ENCODE measurements around the gene TEX44.

Gene TEX44

GRCh38 chr2:231589656-231590055 lies 3.0 kb upstream of the TEX44 start:
- ChIA-PET POLR2A (no interaction called here), CTCF (interaction anchor here (0.7 to 3.4 kb wide), 2 partner anchors 9 to 11 kb away, joined by 4 to 23 read pairs; no protein-coding TSS in a partner anchor)
- DNase-seq (ENCODE audit: extremely low spot score): no peak
- no peak for TF ChIP-seq ARNT (IDR thresholded peaks at IDR 0.05)

GRCh38 chr2:231590614-231591013 lies 2.0 kb upstream of the TEX44 start:
- DNase-seq (ENCODE audit: extremely low spot score): no peak
- POLR2A ChIA-PET: no interaction called here
- CTCF ChIA-PET: interaction anchor here (0.6 to 3.4 kb wide), 2 partner anchors 10 to 12 kb away, joined by 4 to 23 read pairs; no protein-coding TSS in a partner anchor
- TF ChIP-seq ARNT (IDR thresholded peaks at IDR 0.05) (no peak), FOXK2 (IDR thresholded peaks at IDR 0.05) (no peak), L3MBTL2 (conservative IDR thresholded peaks at IDR 0.05) (no peak), BHLHE40 (IDR thresholded peaks at IDR 0.05; ENCODE audit: borderline replicate concordance) (no peak), ZNF384 (IDR thresholded peaks at IDR 0.05) (no peak), NFRKB (IDR thresholded peaks at IDR 0.05) (no peak), FOXA1 (IDR thresholded peaks at IDR 0.05) (no peak), TARDBP (IDR thresholded peaks at IDR 0.05) (no peak), HDGF (IDR thresholded peaks at IDR 0.05; ENCODE audit: borderline replicate concordance) (no peak), FOXM1 (IDR thresholded peaks at IDR 0.05; ENCODE audit: borderline replicate concordance) (no peak), SP1 (IDR thresholded peaks at IDR 0.05) (no peak), LEF1 (IDR thresholded peaks at IDR 0.05; ENCODE audit: borderline replicate concordance) (no peak), ELF4 (IDR thresholded peaks at IDR 0.05) (no peak)

GRCh38 chr2:231593666-231594065 lies 1.0 kb downstream of the TEX44 start:
- no peak for DNase-seq (ENCODE audit: extremely low spot score)
- TF ChIP-seq ELF4 (IDR thresholded peaks at IDR 0.05) (no peak), BHLHE40 (IDR thresholded peaks at IDR 0.05; ENCODE audit: borderline replicate concordance) (no peak), FOXM1 (IDR thresholded peaks at IDR 0.05; ENCODE audit: borderline replicate concordance) (no peak), L3MBTL2 (conservative IDR thresholded peaks at IDR 0.05) (no peak), LEF1 (IDR thresholded peaks at IDR 0.05; ENCODE audit: borderline replicate concordance) (no peak), FOXA1 (IDR thresholded peaks at IDR 0.05) (no peak), SUZ12 (IDR thresholded peaks at IDR 0.05) (no peak), HDGF (IDR thresholded peaks at IDR 0.05; ENCODE audit: borderline replicate concordance) (no peak), CTBP1 (IDR thresholded peaks at IDR 0.05; ENCODE audit: borderline replicate concordance) (no peak), SP1 (IDR thresholded peaks at IDR 0.05) (no peak), PKNOX1 (IDR thresholded peaks at IDR 0.05) (no peak), NFRKB (IDR thresholded peaks at IDR 0.05) (no peak), ARNT (IDR thresholded peaks at IDR 0.05) (no peak), FOXK2 (IDR thresholded peaks at IDR 0.05) (no peak), ZNF384 (IDR thresholded peaks at IDR 0.05) (no peak), TARDBP (IDR thresholded peaks at IDR 0.05) (no peak)
- ChIA-PET POLR2A (interaction anchor here (0.7 kb wide), 1 partner anchor 8 kb away, joined by 3 read pairs; no protein-coding TSS in a partner anchor), CTCF (interaction anchor here (1.8 kb wide), 1 partner anchor 8 kb away, joined by 6 read pairs; no protein-coding TSS in a partner anchor)

- POLR2A ChIA-PET: no interaction called here
- no peak for DNase-seq (ENCODE audit: extremely low spot score)
- CTCF ChIA-PET: interaction anchor here (0.7 kb wide), 1 partner anchor 331 kb away, joined by 4 read pairs; no protein-coding TSS in a partner anchor
- TF ChIP-seq HDGF (IDR thresholded peaks at IDR 0.05; ENCODE audit: borderline replicate concordance) (no peak), TARDBP (IDR thresholded peaks at IDR 0.05) (no peak), SP1 (IDR thresholded peaks at IDR 0.05) (no peak), CTBP1 (IDR thresholded peaks at IDR 0.05; ENCODE audit: borderline replicate concordance) (no peak), SUZ12 (IDR thresholded peaks at IDR 0.05) (no peak)
Measured at GRCh38 chr2:231597014-231597611, 4.4 kb downstream of the TEX44 start.

GRCh38 chr2:231597627-231598026 lies 5.0 kb downstream of the TEX44 start:
- ChIA-PET CTCF (no interaction called here), POLR2A (no interaction called here)
- DNase-seq (ENCODE audit: extremely low spot score): no peak
- TF ChIP-seq LEF1 (IDR thresholded peaks at IDR 0.05; ENCODE audit: borderline replicate concordance) (no peak), FOXM1 (IDR thresholded peaks at IDR 0.05; ENCODE audit: borderline replicate concordance) (no peak)

- DNase-seq (ENCODE audit: extremely low spot score): no peak
- POLR2A ChIA-PET: interaction anchor here (1.0 kb wide), 1 partner anchor 106 kb away, joined by 3 read pairs; no protein-coding TSS in a partner anchor
- CTCF ChIA-PET: interaction anchor here (0.6 to 2.8 kb wide), 16 partner anchors 8 to 136 kb away, joined by 3 to 23 read pairs (median 5); partner anchors contain the start of gene TEX44
- TF ChIP-seq NFRKB (IDR thresholded peaks at IDR 0.05) (no peak), LEF1 (IDR thresholded peaks at IDR 0.05; ENCODE audit: borderline replicate concordance) (no peak), CTBP1 (IDR thresholded peaks at IDR 0.05; ENCODE audit: borderline replicate concordance) (no peak)
Measured at GRCh38 chr2:231600619-231601355, 8.1 kb downstream of the TEX44 start.

- peak; percentile 77 for DNase-seq (ENCODE audit: extremely low spot score)
- TF ChIP-seq TARDBP (IDR thresholded peaks at IDR 0.05) (no peak), ELF4 (IDR thresholded peaks at IDR 0.05) (no peak), SP1 (IDR thresholded peaks at IDR 0.05) (no peak), FOXM1 (IDR thresholded peaks at IDR 0.05; ENCODE audit: borderline replicate concordance) (no peak), HDGF (IDR thresholded peaks at IDR 0.05; ENCODE audit: borderline replicate concordance) (no peak), SUZ12 (IDR thresholded peaks at IDR 0.05) (no peak), BHLHE40 (IDR thresholded peaks at IDR 0.05; ENCODE audit: borderline replicate concordance) (no peak), LEF1 (IDR thresholded peaks at IDR 0.05; ENCODE audit: borderline replicate concordance) (no peak), PKNOX1 (IDR thresholded peaks at IDR 0.05) (no peak), NFRKB (IDR thresholded peaks at IDR 0.05) (no peak), L3MBTL2 (conservative IDR thresholded peaks at IDR 0.05) (no peak), FOXA1 (IDR thresholded peaks at IDR 0.05) (no peak), FOXK2 (IDR thresholded peaks at IDR 0.05) (no peak), CTBP1 (IDR thresholded peaks at IDR 0.05; ENCODE audit: borderline replicate concordance) (no peak), ZNF384 (IDR thresholded peaks at IDR 0.05) (no peak), ARNT (IDR thresholded peaks at IDR 0.05) (no peak)
- CTCF ChIA-PET: interaction anchor here (0.6 to 2.8 kb wide), 19 partner anchors 9 to 136 kb away, joined by 3 to 23 read pairs (median 4); partner anchors contain the start of gene TEX44
- POLR2A ChIA-PET: interaction anchor here (0.6 to 1.2 kb wide), 3 partner anchors 8 to 105 kb away, joined by 3 to 5 read pairs (median 3); no protein-coding TSS in a partner anchor
Measured at GRCh38 chr2:231601356-231602229, 8.9 kb downstream of the TEX44 start.
